ENCODE measurements around the gene MMP24. TPM values are rescaled to one million over a fixed set of nuclear protein-coding genes. Genes with fewer than 3 reads are reported as not detected.

The MMP24 gene
- total and polyA plus RNA-seq, 2 donors from 2014 or later = 10.7 to 12.4 TPM

GRCh38 chr20:35311409-35311808, 84.9 kb downstream of the MMP24 start:
- peaks cover 0 to 13% (median 8%) of the 10 kb centered on the region in 3 donors for H3K4me1 ChIP-seq (ENCODE audit: control insufficient read depth in 2 of 3, insufficient read depth in 2 of 3, low read depth in 1 of 3, low read length in 3 of 3)
- no peak overlapping the region for H3K4me3 ChIP-seq (ENCODE audit: low read length in 3 of 3)
- no peak for DNase-seq
- H3K9me3 ChIP-seq (ENCODE audit: control insufficient read depth in 2 of 3, insufficient read depth in 1 of 3, low read length in 3 of 3) = no peaks in the 10 kb centered on the region
- no peak for FAIRE-seq
- H3K36me3 ChIP-seq (ENCODE audit: control insufficient read depth in 2 of 3, insufficient read depth in 3 of 3, low read length in 3 of 3) = peaks cover 0 to 4% (median 2%) of the 10 kb centered on the region in 3 donors
- no peaks in the 10 kb centered on the region for H3K27me3 ChIP-seq (ENCODE audit: control insufficient read depth, insufficient read depth, low read length)
- no peak overlapping the region for H3K9ac ChIP-seq (ENCODE audit: low read length in 3 of 3)
- intact Hi-C loops (cut with DNase I) = no loop called here
- TF ChIP-seq CTCF (IDR thresholded peaks at IDR 0.05; ENCODE audit: borderline replicate concordance, extremely low read depth, insufficient read depth) = no peak
- no peak overlapping the region for H3K27ac ChIP-seq (ENCODE audit: low read depth in 2 of 2, low read length in 2 of 2)

- DNase-seq (no peak), FAIRE-seq (no peak)
- no peak overlapping the region for H3K27ac ChIP-seq (ENCODE audit: low read depth in 2 of 2, low read length in 2 of 2)
- TF ChIP-seq CTCF (IDR thresholded peaks at IDR 0.05; ENCODE audit: borderline replicate concordance, extremely low read depth, insufficient read depth) = no peak
- H3K9ac ChIP-seq (ENCODE audit: low read length in 3 of 3) = no peak overlapping the region
- H3K9me3 ChIP-seq (ENCODE audit: control insufficient read depth in 2 of 3, insufficient read depth in 1 of 3, low read length in 3 of 3) = no peaks in the 10 kb centered on the region
- H3K36me3 ChIP-seq (ENCODE audit: control insufficient read depth in 2 of 3, insufficient read depth in 3 of 3, low read length in 3 of 3) = peaks cover 0 to 4% (median 2%) of the 10 kb centered on the region in 3 donors
- peaks cover 0 to 13% (median 8%) of the 10 kb centered on the region in 3 donors for H3K4me1 ChIP-seq (ENCODE audit: control insufficient read depth in 2 of 3, insufficient read depth in 2 of 3, low read depth in 1 of 3, low read length in 3 of 3)
- H3K27me3 ChIP-seq (ENCODE audit: control insufficient read depth, insufficient read depth, low read length) = no peaks in the 10 kb centered on the region
- H3K4me3 ChIP-seq (ENCODE audit: low read length in 3 of 3) = no peak overlapping the region
- intact Hi-C loops (cut with DNase I) = no loop called here
Observed at GRCh38 chr20:35311822-35312221, 85.3 kb downstream of the MMP24 start.

DNA sequence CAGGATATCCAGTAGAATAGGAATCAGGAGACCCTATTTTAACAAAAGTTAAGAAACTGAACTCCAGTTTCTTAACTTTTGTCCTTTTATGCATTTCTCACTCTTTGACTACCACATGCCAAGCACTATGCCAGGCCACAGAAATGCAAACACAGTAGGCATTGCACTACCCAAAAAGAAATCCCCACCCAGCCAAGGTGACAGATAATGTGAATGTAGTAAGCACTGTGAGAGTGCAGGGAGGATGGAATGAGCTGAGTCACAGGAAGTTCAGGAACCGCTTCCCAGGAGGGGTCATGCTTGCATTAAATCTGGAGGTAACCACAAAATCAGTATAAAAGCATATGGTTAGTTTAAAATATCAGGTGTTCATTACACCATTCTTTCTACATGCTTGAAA, 85.8 kb downstream of the MMP24 start:
- DNase-seq (no peak), FAIRE-seq (no peak)
- Histone ChIP-seq H3K4me3 (ENCODE audit: low read length in 3 of 3) (no peak overlapping the region), H3K9me3 (ENCODE audit: control insufficient read depth in 2 of 3, insufficient read depth in 1 of 3, low read length in 3 of 3) (no peaks in the 10 kb centered on the region), H3K9ac (ENCODE audit: low read length in 3 of 3) (no peak overlapping the region), H3K4me1 (ENCODE audit: control insufficient read depth in 2 of 3, insufficient read depth in 2 of 3, low read depth in 1 of 3, low read length in 3 of 3) (peaks cover 0 to 10% (median 8%) of the 10 kb centered on the region in 3 donors), H3K27ac (ENCODE audit: low read depth in 2 of 2, low read length in 2 of 2) (peak overlapping the region in 1 of 2 donors; percentile 15), H3K27me3 (ENCODE audit: control insufficient read depth, insufficient read depth, low read length) (no peaks in the 10 kb centered on the region), H3K36me3 (ENCODE audit: control insufficient read depth in 2 of 3, insufficient read depth in 3 of 3, low read length in 3 of 3) (peaks cover 0 to 4% (median 2%) of the 10 kb centered on the region in 3 donors)
- TF ChIP-seq CTCF (IDR thresholded peaks at IDR 0.05; ENCODE audit: borderline replicate concordance, extremely low read depth, insufficient read depth) = no peak
- intact Hi-C loops (cut with DNase I) = no loop called here

Data from kidney (tissue), 14 donors.